Pancreas (tissue), 10 donors: ENCODE measurements around the gene ID3. TPM values are rescaled to one million over a fixed set of nuclear protein-coding genes. Genes with fewer than 3 reads are reported as not detected.

ENCODE experiments used
- ATAC-seq, 4 donors: fragments of 200-7000 bp; cut with Tn5 transposase; one replicate each; pipeline versions ENCODE4 v1.8.0 to v1.9.1; 2020; ENCODE audit warnings: mild to moderate bottlenecking in 4 of 4, moderate library complexity in 4 of 4
- DNase-seq, 6 donors: peaks; one replicate each; pipeline ENCODE4 v3.0.0-alpha.2; 2020
- FAIRE-seq: peaks from 2 replicates; lab custom pipeline; 2012; peaks lifted over from hg19 to GRCh38; lab: Jason Lieb, UNC
- H3K27ac ChIP-seq, 4 donors: fragments of 200-600 bp; sonication (generic); 1 replicate in 3 of 4; 2 replicates in 1 of 4; pipeline versions ENCODE4 v1.5.0 to v1.8.0; 2020
- H3K27me3 ChIP-seq, 4 donors: fragments of 200-600 bp; one replicate each; pipeline ENCODE4 v1.8.0; 2021
- H3K36me3 ChIP-seq, 3 donors: fragments of 200-600 bp; sonication (generic) in 1 of 3; one replicate each; pipeline versions ENCODE4 v1.5.0 to v1.8.0; 2020 to 2021
- H3K4me1 ChIP-seq, 3 donors: fragments of 200-600 bp; one replicate each; pipeline ENCODE4 v1.8.0; 2021
- H3K4me3 ChIP-seq, 4 donors: fragments of 200-600 bp; sonication (generic) in 2 of 4; one replicate each; pipeline versions ENCODE4 v1.5.0 to v1.8.0; 2020 to 2021
- H3K9me3 ChIP-seq, 4 donors: fragments of 200-600 bp; one replicate each; pipeline ENCODE4 v1.8.0; 2021
- WGBS, 2 donors: extraction: QIAGEN DNeasy Blood & Tissue Kit; methylation state at CpG; one replicate each; pipeline ENCODE4 v1.1.7; 2013; 5-methylcytosine and 5-hydroxymethylcytosine counted together
- intact Hi-C, 3 donors: fragments of 100-400 bp; cut with DNase I; formaldehyde crosslinking; loops; one replicate each; pipeline versions ENCODE4 v1.11.1 to v1.14.2; 2022
- polyA plus RNA-seq, 2 donors: library from polyadenylated mRNA; stranded (reverse); fragments of 200-250 nt; gene quantifications; one replicate each; pipeline ENCODE4 v1.2.3, GENCODE V29; 2013
- total RNA-seq, 6 donors: library from RNA; stranded (reverse); fragmentation: NEBNext Ultra II Directional in 4 of 6; extraction: Animal tissue kit (Norgen Biotek cat#: 25700) in 4 of 6; gene quantifications; one replicate each; pipeline versions ENCODE4 v1.2.1 to v1.2.4, GENCODE V29; 2021 to 2023
- TF ChIP-seq, protein P1 (sequence below), 4 donors: fragments of 200-600 bp; sonication (generic) in 3 of 4; IDR thresholded peaks; one replicate each; pipeline versions ENCODE4 v1.5.0 to v1.8.0; 2021; ENCODE audit warnings: antibody characterized with exemption in 4 of 4
- donor health status: healthy with polysubstance abuse.
- donor health status: DM: no; HTN: no; CAD: no; lungs with moderate emphysema.
- donor health status: DM: no; HTN: no; CAD: no.
- donor health status: control.
- donor health status: control.
- donor health status: Bipolar disorder and iron deficiency.
- donor health status: DM: yes; HTN: yes; CAD: no.
- donor health status: DM: no; HTN: no; CAD: no.
- donor health status: DM: no; HTN: no; CAD: no.
- donor health status: DM: yes; HTN: yes; CAD: no.

ID3 gene
- total and polyA plus RNA-seq, 8 donors = 16.6 to 54.0 (median 36.8) TPM

GRCh38 chr1:23527900-23528249 lies 31.4 kb downstream of the ID3 start:
- intact Hi-C loops = no loop called here
- Histone ChIP-seq H3K9me3 (no peaks in the 10 kb centered on the region), H3K27ac (no peak overlapping the region), H3K4me1 (peaks cover 7 to 18% (median 7%) of the 10 kb centered on the region in 3 donors), H3K36me3 (no peaks in the 10 kb centered on the region), H3K27me3 (no peaks in the 10 kb centered on the region), H3K4me3 (no peak overlapping the region)
- ATAC-seq (no peak), DNase-seq (no peak), FAIRE-seq (no peak)
- whole genome bisulfite sequencing, 2 donors = 63 to 67% methylated on average over 6 of the region's 6 CpGs
- TF ChIP-seq, protein P1, sequence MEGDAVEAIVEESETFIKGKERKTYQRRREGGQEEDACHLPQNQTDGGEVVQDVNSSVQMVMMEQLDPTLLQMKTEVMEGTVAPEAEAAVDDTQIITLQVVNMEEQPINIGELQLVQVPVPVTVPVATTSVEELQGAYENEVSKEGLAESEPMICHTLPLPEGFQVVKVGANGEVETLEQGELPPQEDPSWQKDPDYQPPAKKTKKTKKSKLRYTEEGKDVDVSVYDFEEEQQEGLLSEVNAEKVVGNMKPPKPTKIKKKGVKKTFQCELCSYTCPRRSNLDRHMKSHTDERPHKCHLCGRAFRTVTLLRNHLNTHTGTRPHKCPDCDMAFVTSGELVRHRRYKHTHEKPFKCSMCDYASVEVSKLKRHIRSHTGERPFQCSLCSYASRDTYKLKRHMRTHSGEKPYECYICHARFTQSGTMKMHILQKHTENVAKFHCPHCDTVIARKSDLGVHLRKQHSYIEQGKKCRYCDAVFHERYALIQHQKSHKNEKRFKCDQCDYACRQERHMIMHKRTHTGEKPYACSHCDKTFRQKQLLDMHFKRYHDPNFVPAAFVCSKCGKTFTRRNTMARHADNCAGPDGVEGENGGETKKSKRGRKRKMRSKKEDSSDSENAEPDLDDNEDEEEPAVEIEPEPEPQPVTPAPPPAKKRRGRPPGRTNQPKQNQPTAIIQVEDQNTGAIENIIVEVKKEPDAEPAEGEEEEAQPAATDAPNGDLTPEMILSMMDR (IDR thresholded peaks at IDR 0.05) = no peak

DNA sequence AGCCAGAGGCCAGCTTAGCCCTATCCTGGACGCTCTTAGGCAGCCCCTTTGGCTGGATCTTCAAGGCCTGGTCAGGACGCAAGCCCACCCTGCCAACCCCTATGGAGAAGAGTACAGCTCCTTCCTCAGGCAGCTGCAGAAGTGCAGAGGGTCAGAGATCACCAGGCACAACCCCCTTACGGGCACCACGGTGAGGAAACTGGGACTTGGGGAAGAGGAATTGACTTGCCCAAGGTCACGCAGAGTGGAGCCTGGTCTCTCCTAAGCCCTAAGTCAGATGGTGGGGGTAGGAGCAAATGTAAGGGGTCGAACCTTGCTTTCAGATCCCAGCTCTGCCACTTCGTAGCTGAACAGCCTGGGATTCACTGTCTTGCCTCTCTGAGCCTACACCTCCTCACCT lies 31.9 kb downstream of the ID3 start:
- Histone ChIP-seq H3K9me3 (no peaks in the 10 kb centered on the region), H3K27ac (no peak overlapping the region), H3K4me1 (peaks cover 7 to 18% (median 7%) of the 10 kb centered on the region in 3 donors), H3K36me3 (no peaks in the 10 kb centered on the region), H3K27me3 (no peaks in the 10 kb centered on the region), H3K4me3 (no peak overlapping the region)
- WGBS, 2 donors = 77 to 81% methylated on average over 7 of the region's 7 CpGs
- no peak for FAIRE-seq
- TF ChIP-seq, protein P1 (IDR thresholded peaks at IDR 0.05) = no peak
- no peak for ATAC-seq
- DNase-seq = no peak
- intact Hi-C loops = no loop called here

- no peaks in the 10 kb centered on the region for H3K27me3 ChIP-seq
- ATAC-seq (no peak), DNase-seq (no peak), FAIRE-seq (no peak)
- TF ChIP-seq, protein P1 (IDR thresholded peaks at IDR 0.05) = no peak
- H3K4me3 ChIP-seq = no peak overlapping the region
- no peaks in the 10 kb centered on the region for H3K9me3 ChIP-seq
- H3K4me1 ChIP-seq = peaks cover 7 to 15% (median 7%) of the 10 kb centered on the region in 3 donors
- H3K36me3 ChIP-seq = no peaks in the 10 kb centered on the region
- WGBS, 2 donors = 84 to 89% methylated on average over 8 of the region's 8 CpGs
- no peak overlapping the region for H3K27ac ChIP-seq
- intact Hi-C loops = no loop called here
Measured at GRCh38 chr1:23526329-23527041, 32.8 kb downstream of the ID3 start.

DNA sequence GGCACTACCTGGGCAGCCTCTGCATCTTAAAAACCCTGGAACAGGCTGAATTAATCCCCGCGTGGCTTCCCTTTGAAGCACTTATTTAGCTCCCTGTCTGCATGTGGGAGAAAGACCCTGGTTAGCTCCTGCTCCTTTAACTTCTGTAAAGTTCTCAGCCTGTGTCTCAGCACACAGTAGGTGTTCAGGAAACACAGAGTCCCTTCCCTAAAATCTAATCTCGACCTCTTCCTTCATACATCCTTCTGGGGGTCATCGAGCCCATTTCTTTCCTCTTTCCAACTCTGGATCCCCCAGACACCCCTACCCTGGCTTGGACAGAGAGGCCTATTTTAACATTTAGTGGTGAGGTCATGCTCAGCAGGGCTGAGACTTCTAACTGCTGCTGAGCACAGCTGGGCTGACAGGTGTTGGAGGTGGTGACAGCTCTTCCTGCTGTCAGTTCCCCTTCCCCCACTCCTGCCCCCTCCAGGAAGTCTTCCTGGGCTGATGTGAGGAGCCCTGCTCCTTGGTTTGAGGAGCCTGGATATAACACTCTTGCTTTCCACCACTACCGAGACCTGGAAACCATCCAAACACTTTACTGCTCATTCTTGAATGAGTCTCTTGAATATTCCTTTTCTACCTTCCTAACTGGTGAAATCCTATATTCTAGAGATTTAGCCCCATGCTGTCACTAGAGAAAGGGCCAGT lies 33.6 kb downstream of the ID3 start:
- H3K27me3 ChIP-seq = no peaks in the 10 kb centered on the region
- ATAC-seq (no peak), FAIRE-seq (no peak), DNase-seq (no peak)
- no peak overlapping the region for H3K4me3 ChIP-seq
- H3K36me3 ChIP-seq = no peaks in the 10 kb centered on the region
- H3K4me1 ChIP-seq = peaks cover 4 to 13% (median 5%) of the 10 kb centered on the region in 3 donors
- H3K9me3 ChIP-seq = no peaks in the 10 kb centered on the region
- intact Hi-C loops = no loop called here
- 87 to 88% methylated on average over 5 of the region's 5 CpGs for WGBS, 2 donors
- TF ChIP-seq, protein P1 (IDR thresholded peaks at IDR 0.05) = no peak
- H3K27ac ChIP-seq = no peak overlapping the region
